HK-2 (cell line): Measurements from ENCODE around the gene TWF2.
A peak's percentile ranks its signal among the peaks of the same experiment; 100 is the strongest.
"Not testable (repeated sequence)": the region's sequence is repeated elsewhere in the genome, so short reads cannot be mapped to it uniquely, and the experiment has no call there.

Experiments
- DNase-seq: peaks from one replicate; pipeline ENCODE4 v3.0.0-alpha.2; 2018; ENCODE audit not compliant: unreplicated experiment

TWF2 gene

DNA sequence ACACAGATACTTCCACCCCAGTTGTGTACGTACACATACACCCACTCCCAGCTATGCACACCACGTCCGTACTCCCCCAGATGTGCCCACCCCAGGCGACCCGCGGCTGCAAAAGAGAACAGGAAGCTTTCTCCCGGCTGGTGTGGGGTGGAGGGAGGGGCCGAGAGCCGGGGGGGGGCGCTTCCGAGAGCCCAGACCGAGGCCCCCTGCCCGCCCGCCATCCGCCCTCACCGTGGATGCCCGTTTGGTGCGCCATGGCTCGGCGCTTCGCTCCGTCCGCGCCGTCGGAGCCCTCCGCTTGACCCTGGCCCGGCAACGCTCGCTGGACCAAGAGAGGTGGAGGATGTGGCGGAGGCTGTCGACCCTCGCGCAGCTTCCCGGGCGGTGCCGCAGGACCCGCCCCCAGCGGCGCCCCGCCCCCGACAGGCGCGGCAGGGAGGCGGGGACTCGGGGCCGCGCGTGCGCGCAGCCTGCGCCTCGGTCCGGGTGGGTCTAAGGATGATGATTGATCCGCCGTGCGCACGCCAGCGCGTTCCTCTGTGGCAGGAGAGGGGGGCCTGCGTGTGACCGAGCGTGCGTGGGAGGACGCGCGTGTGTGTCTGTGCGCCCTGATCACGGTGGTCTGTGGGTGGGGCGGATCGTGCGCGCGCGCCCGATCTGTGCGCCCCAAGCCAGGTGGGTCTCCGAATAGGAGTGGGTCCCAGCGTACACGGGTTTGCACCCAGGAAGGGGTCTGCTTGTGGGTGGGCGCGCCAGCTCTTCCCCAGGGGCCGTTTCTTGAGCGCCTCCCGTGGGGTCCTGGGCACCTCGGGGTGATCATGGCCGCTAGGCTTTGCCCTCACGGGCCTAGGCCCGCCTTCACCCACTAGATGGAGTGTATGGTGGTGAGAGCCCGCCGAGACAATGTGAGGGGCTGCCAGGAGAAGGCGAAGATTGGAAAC lies at the start of gene TWF2:
Gene TWF2 (minus strand): TSS at position 398 of the 941 bp plus-strand sequence. CDS start 142 bp downstream, at position 256.
- DNase-seq, result peak; percentile 69

DNA sequence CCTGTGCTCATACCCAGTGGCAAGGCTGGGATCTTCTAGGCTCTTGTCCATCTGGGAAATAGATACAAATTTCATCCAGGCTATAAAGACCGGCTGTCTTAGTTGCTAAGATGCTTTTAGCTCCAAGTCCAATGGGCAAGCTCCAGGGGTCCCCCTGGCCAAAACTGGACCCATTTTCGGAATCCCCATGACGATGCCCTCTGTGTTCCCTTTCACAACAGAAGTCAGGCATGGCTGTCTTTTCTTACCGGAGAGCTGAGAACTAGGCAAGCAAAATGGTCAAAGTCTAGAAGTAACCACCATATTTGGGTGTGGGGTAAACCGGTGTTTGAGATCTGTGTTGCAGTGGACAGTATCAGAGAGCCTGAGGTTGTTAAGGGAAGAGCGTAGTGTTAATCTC lies 49.7 kb upstream of the TWF2 start:
- no peak for DNase-seq

DNA sequence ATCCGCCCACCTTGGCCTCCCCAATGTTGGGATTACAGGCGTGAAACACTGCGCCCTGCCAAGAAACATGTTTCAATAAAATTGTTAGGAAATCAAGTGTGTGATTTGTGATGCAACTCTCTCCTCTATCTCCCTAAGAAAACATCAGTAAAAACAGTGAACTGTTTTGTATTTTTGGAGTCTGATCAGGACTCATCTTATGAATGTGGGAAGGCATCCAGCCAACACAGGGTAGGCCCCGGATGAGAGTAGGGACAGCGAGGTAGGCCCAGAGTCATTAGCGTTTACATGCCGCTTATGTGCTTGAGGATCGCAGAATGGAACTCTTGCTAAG lies 47.8 kb upstream of the TWF2 start:
- DNase-seq, result no peak

DNA sequence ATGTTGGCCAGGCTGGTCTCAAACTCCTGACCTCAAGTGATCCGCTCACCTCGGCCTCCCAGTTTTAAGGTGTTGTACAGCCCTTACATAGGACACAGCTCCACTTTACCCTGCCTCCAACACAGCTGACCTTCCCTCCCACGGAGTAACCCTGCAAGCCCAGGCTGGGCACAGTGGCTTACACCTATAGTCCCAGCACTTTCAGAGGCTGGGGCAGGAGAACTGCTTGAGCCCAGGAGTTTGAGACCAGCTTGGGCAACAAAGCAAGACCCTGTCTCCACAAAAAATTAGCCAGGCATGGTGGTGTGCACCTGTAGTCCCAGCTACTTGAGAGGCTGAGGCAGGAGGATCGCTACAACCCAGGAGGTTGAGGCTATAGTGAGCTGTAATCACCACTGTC lies 45.1 kb upstream of the TWF2 start:
- not testable (repeated sequence) for DNase-seq

DNA sequence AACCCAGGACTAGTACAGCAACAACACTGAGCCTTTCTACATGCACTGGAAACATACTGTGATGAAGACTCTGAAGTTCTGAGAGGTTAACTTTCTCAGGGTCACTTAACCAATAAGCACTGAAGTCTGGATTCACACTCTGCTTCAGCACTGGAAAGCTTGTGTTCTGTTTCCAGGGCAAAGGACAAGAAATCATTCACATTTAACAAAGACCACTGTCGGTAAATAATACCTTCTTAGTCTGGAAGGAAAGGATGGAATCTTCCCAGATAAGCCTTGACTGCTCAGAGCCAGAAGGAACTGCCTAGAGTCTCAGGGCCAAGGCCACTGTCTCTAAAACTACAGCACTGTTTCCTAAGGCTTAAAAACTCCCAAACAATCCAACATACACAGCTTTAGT lies 44.3 kb upstream of the TWF2 start:
- DNase-seq, result no peak

DNA sequence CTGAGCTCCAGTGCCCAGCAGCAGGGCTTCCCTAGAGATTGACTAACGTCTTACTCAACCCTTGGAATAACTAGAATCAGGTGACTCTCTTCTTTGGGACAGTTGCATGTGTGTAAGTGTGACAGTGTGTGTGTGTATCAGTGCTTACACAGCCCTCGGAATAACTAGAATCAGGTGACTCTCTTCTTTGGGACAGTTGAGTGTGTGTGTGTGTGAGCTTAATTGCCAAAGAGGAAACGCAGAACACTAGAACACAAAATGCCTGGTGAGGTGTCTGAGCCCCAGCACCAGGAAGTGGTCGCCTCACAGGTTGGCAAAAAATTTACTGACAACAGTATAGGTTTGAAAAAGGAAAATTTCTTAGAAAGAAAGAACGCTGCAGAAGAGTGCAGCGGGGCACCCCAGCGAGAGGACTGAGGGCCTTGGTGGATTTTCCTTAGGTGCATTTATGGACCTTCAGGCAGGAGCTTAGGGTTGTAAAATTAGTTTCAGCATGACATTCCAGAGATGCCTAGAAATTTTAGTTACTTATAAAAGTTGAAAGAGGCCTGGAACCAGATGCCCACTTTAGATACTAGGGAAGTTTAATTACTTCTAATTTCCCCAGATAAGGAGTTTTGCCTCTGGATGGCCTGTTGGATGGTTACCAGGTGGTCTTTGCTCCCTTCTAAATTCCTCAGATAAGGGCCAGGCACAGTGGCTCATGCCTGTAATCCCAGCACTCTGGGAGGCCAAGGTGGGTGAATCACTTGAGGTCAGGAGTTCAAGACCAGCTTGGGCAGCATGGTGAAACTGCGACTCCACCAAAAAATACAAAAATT lies 43.2 kb upstream of the TWF2 start:
- DNase-seq, result no peak

DNA sequence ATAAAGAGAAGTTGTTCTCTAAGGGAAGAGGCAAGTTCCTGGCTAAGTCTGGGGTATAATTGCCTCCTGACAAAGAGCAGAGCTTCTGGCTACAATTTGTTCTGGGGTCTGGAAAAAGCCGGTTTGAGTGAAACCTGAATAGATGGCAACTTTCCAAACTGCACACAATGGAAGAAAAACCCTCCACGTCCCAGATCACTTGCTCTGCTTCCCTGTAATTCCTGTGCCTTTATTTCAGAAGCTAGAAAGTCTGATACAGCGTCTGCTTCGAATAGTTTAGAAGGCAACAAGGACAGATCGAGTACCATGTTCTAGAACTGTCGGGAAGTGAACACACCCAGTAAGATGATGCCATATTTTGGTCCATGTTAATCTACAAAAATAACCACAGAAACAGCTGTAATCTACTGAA lies 41.1 kb upstream of the TWF2 start:
- no peak for DNase-seq

DNA sequence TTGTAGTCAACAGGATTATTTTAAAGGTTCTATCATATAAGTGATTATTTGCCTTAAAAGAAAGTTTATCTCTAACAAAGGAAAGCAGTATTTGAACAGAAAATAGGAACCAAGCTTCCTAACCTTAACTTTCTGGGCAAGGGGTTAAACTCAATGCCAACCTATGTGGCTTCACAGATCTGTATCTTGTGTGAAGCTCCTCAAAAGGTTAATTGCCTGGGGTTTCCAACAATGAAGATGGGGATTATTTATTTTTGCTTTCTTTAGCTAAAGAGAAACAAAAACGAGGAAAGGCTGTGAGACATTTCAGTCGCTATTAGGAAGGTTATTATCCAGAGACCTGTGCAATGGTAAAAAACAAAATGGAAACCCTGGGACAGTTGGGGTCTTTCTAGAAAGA lies 40.6 kb upstream of the TWF2 start:
- no peak for DNase-seq

DNA sequence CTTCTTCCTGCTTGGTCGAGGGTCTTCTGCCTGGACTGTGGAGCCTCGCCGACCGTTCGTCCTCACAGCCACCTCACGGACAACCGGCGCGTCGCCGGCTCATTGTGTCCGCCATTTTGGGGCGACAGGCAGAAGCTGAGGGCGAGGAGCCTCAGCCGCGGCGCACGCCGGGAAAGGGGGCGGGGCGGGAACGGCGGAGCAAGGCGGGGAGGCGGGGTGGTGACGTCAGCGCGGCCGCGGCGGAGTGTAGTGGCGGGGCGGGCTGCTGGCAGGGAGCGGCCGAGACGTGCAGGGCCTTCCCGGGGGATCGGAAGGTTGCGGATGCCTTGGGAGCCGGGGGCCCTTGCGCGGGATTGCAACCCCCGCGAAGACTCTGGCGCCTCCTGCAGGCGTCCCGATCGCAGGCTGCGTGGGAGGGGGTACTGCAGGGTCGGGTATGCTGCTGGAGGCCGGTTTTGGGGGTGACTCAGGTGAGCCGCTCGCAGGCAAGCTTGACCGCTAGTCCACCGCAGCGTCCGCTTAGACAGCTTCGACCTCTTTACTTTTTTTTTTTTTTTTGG lies 39.6 kb upstream of the TWF2 start, which contains the start of gene WDR82:
Gene WDR82 (minus strand): TSS at position 140 of the 560 bp plus-strand sequence. CDS start 288 bp downstream, outside the sequence.
- DNase-seq, result peak; percentile 95

DNA sequence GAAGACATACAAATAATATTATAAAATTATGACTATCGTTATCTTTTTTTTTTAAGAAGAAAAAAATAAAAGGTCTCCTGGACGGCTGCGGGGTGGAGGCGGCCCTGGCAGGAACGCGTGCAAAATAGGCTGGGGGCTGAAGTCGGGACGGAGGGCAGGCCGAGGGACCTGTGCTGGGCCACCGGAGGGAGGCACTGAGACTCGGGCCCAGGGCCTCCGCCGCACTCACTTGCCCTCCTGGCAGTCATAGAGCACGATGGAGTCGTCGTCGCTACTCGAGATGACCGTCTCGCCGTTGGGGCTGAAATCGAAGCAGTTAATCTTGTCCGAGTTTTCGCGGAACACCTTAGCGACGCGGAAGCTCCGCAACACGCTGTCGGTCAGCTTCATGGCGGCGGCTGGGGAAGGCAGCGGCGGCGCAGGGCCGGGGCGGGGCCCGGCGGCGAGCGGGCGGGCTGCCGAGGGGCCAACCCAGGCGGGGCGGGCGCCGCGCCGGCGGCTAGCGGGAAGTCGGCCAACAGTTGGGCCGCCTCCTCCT lies 39.1 kb upstream of the TWF2 start:
- DNase-seq, result no peak

DNA sequence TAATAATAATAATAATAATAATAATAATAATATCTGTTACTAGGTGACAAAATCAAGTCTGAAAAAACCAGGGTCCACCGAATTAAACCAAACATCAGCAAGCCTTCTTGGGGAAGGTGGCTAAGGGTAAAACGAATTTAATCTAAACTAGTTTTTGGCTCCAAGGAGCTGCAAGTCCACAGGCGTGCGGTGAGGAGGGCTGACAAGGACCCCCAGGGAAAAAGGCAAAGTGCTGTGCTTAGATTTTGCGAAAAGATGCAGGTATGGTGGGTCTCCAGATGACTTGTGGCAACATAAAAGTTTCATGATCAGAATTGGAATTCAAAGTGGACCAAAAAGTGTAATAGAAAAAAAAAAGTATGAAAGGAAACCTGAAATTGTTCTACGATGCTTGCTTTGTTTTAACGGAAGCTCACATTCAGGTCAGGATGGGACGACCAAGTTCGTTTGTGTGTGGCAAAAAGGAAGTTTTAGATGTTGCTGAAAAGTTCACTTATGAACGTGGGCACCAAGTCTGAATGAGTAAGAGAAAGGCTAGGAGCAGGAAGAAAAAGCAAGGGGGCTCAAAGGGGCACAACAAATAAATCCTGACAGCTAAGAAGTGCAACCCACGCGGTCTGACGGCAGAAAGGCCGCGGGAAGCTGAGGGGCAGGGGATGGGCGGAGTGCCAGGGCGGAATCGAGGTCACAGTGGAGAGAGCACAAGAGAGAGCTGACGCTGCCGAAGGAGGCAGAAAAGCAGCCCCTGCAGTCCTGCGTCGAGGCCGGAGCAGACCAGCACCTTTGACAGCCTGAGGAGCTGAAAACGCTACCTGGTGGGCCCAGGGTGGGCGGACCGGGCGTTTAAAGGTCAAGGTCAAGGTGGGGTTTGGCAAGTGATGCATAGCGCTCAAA lies 38.4 kb upstream of the TWF2 start:
- peak; percentile 69 for DNase-seq

DNA sequence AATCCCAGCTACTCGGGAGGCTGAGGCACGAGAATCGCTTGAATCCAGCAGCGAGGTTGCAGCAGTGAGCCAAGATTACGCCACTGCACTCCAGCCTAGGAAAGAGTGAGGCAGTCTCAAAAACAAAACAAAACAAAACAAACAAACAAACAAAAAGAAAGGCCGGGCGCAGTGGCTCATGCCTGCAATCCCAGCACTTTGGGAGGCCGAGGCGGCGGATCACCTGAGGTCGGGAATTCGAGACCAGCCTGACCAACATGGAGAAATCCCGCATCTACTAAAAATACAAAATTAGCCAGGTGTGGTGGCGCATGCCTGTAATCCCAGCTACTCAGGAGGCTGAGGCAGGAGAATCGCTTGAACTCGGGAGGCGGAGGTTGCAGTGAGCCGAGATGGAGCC lies 35.8 kb upstream of the TWF2 start:
- DNase-seq, result not testable (repeated sequence)

DNA sequence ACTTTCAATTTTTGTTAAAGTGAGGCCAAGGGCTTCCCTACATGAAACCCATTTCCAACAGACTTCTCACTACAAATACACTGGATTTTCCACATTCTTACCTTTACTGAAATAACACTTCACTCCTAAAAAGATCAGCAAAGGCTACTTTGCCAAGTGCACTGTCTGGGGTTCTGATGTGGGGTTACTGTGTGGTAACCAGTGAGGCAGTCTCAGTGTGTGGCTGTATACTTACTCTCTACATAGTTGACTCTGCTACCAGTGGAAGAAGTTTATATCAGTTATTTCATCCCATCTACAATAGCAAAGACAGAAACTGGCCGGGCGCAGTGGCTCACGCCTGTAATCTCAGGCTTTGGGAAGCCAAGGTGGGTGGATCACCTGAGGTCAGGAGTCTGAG lies 33.9 kb upstream of the TWF2 start:
- no peak for DNase-seq

DNA sequence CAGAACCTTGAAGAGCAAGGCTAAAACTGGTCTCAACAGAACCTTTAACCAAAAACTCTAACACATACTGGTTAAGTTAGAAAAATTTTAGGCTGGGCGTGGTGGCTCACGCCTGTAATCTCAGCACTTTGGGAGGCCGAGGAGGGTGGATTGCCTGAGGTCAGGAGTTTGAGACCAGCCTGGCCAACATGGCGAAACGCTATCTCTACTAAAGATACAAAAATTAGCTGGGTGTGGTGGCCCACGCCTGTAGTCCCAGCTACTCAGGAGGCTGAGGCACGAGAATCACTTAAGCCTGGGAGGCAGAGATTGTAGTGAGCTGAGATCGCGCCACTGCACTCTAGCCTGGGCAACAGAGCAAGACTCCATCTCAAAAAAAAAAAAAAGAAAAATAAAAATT lies 33.2 kb upstream of the TWF2 start:
- not testable (repeated sequence) for DNase-seq

DNA sequence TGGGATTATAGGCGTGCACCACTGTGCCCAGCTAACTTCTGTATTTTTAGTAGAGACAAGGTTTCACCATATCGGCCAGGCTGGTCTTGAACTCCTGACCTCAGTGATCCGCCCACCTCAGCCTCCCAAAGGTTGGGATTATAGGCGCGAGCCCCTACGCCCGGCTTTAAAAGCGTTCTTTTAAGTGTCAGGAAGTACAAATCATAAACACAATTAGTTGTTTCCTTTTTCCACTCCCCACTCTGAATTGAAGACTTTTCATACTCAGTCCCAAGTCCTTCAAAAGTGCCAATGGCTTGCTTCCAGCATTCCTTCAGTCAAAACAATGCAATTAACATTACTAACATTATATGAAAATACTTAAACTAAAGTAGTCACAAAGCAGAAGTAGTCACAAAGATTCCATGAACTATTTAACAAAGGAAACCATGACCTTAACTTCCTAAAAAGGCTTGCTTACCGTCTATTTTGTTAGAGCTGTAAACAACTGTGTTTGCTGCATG lies 31.3 kb upstream of the TWF2 start:
- no peak for DNase-seq

DNA sequence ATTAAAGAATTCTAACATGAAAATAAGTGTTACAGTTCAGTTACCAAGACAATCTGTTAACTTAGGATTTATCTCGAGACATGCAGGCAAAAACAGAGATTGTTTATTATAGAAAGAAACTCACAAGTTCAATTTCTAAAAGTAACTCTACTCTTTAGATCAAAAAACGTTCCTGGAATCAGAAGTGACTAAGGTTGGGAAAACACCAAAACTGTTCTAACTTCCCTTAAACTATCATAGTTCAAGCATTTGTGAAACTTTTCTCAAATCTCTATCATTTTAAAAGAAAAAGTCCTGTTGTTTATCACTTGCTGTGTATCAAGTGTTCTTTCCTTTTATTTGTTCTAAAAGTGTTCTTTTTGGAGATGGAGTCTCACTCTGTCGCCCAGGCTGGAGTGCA lies 30.8 kb upstream of the TWF2 start:
- no peak for DNase-seq

DNA sequence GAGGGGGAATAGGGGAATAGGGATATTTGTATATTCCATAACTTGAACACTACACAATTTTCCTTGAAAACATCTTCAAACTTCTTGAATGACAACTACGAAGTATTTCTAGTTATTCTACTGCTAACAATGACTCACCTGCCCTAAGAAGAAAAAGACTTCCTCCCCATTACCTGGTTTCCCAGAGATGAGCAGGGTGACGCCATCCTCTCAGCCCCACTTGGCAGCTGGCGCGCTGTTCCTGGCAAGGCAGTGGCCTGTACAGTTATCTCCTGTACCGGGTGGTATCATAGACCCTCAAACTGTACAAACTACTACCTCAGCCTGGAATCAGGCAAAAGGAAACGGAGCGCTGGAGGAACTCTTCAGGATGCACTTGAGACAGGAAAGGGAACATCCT lies 29.1 kb upstream of the TWF2 start:
- no peak for DNase-seq

DNA sequence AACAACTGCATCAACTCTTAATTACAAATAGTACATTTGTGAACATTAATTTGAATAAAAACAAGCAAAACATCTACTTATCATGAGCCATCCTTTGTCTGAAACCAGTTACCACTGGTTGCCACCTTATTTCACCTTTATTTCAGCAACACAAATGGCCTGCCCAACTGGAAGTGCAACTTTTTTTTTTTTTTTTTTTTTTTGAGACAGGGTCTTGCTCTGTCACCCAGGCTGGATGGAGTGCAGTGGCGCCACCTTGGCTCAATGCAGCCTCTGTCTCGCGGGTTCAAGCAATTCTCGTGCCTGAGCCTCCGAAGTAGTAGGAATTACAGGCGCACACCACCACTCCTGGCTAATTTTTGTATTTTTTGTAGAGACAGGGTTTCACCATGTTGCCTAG lies 26.4 kb upstream of the TWF2 start:
- no peak for DNase-seq

DNA sequence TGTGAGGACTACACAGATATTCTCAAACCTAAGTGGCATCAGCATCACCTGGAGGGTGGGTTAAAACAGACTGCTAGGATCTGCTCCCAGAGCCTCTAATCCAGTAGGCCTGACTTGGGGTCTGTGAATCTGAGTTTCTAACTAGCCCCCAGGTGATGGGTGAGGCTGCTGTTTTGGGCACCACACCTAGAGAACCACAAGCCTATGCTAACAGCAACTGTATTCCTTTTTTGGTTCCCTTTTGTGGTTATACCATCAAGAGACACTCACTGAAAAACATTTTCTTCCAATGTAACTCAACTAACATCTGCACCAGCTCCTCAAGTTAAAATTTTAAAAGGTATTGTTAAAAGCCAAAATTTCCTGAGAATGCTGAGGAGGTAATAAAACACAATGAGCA lies 23.5 kb upstream of the TWF2 start:
- DNase-seq, result no peak

DNA sequence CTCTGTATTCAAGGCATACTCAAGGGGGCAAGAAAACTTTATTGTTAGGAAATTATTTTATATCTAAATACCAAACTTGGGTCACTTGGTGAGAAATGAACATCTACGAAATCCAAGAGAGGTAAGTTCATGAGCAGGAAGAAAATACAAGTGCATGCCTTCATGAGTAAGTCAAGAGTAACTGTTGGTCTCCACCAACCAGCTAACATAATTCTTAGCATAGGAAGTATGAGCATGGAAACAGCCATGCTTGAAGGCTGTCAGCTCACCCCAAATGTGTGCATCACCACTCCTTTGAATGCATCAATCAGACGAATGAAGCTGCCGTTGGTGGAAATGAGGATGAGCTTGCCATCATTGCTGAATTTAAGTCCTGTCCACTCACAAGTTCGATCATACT lies 20.5 kb upstream of the TWF2 start:
- DNase-seq, result no peak

DNA sequence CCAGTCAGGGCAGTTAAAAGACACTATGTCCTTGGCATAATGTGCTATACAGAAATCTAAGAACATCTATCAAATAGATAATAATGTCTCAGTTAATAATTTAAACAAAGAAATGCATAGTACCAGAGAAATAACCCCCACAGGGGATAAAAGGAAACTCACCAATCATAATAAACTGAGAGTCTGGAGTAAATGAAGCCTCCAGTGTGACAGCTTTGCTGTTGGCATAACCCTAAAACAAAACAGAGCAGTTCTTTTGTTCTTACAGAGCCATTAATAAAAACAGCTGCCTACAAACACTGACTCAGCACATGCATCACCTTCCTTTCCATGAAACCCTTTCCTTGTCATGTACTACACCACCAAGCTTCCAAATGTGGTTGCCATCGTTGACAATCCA lies 20.1 kb upstream of the TWF2 start:
- no peak for DNase-seq
